HG03066 (cell line): ENCODE measurements around the gene NBPF14.
"Not testable (repeated sequence)": the region's sequence is repeated elsewhere in the genome, so short reads cannot be mapped to it uniquely, and the experiment has no call there.

Source experiments
- ATAC-seq: cut with Tn5 transposase; IDR thresholded peaks from one replicate; pipeline ENCODE4 v1.9.1; 2021; ENCODE audit warnings: low read depth; ENCODE audit not compliant: unreplicated experiment

NBPF14 gene

DNA sequence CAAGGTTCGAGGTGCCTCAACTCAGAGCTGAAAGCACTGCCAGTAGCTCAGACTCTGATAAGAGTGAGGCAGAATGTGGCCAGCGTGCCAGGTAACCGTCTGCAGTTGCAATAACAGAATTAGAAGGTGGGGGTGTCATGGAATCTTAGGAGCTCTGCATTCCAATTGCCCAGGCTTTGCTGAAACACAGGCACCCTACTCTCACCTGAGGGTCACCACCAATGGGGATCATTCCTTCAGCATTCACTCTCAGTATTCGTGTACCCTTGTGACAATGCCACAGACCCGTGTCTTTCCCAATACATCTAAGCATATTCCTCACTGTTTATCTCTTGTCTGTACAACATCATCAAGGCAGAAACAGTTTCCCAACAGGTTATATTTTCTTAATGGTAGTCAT lies at the start of gene NBPF14:
Gene NBPF14 (minus strand): TSS at position 101 of the 400 bp plus-strand sequence. CDS start 294 bp downstream, outside the sequence.
- ATAC-seq, result not testable (repeated sequence)

- not testable (repeated sequence) for ATAC-seq
Observed at GRCh38 chr1:148625451-148625850, 29.6 kb upstream of the NBPF14 start.

GRCh38 chr1:148618216-148618615 lies 22.4 kb upstream of the NBPF14 start:
- not testable (repeated sequence) for ATAC-seq

DNA sequence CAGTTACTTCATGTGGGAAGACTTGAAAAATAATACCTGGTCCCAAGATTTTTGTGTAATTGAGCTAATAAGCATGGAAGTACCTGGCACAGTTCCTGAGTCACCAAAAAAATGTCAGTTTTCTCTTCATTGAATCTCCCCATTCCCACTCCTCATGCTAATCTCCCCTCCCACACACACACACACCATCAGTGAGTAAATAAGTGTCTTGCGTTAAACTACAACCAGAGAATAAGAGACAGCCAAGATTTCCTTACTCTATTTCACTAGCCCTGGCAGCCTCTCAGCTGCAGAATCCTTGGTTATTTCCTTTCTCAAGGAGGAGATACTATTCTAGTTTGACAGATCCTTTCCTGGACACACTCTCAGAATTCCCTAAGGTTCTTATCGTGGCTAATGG lies 9.5 kb upstream of the NBPF14 start:
- ATAC-seq, result not testable (repeated sequence)

GRCh38 chr1:148595360-148595759 lies 451 bp downstream of the NBPF14 start:
- not testable (repeated sequence) for ATAC-seq

DNA sequence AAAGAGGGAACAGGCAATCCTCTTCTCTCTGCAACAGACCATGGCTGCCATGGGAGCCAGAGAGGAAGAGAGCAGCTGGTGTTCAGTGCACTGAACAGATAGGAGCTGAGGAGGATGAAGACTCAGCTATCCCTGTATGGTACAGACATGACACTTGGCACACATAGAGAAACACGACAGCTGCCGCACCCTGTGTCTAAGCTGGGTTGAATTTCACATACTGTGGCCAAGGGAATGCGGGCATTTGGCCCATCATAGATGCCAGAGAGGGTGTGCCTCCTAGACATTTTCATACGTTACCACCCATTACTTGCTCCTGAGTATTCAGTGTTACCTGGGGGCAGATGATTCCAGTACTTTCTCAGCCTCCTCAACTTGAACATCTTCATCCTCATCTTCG lies 4.7 kb downstream of the NBPF14 start:
- ATAC-seq, result not testable (repeated sequence)

- ATAC-seq, result not testable (repeated sequence)
Observed at GRCh38 chr1:148532158-148532557, 63.7 kb downstream of the NBPF14 start.

DNA sequence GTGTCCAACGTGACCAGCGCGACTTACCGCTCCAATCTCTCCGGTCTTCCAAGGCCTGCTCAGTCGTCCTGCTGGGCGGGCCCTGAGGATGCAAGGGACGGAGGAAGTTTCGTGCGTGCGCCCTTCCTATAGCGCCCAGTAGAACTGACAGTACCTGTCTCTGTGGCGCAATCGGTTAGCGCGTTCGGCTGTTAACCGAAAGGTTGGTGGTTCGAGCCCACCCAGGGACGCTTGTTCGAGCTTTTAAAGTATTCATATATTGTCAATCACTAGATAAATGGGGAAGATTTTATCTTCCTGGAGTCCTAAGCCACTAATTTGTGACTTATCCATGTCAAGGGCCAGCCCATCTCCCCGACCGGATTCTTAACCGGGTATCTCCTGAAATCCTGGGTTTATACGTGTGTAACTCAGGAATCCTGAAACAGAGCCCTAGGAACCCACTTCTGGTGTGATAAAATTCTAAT lies 66.7 kb downstream of the NBPF14 start:
- not testable (repeated sequence) for ATAC-seq

- not testable (repeated sequence) for ATAC-seq
Observed at GRCh38 chr1:148528591-148528990, 67.2 kb downstream of the NBPF14 start.

DNA sequence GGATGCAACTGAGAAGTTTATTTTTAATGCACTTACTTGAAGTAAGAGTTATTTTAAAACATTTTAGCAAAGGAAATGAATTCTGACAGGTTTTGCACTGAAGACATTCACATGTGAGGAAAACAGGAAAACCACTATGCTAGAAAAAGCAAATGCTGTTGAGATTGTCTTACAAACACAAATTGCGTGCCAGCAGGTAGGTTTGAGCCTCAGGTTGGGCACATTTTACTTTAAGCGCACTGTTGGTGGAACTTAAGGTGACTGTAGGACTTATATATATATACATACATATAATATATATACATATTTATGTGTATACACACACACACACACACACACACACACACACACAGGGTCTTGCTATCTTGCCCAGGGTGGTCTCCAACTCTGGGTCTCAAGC lies 69.2 kb downstream of the NBPF14 start:
- ATAC-seq, result not testable (repeated sequence)

- not testable (repeated sequence) for ATAC-seq
Observed at GRCh38 chr1:148523205-148524144, 72.3 kb downstream of the NBPF14 start.

- peak; percentile 84 for ATAC-seq
Observed at GRCh38 chr1:148522561-148523204, 73.1 kb downstream of the NBPF14 start.

GRCh38 chr1:148522072-148522471 lies 73.7 kb downstream of the NBPF14 start:
- ATAC-seq, result not testable (repeated sequence)

- ATAC-seq, result not testable (repeated sequence)
Observed at GRCh38 chr1:148514310-148514709, 81.5 kb downstream of the NBPF14 start.

GRCh38 chr1:148512571-148513184 lies 83.1 kb downstream of the NBPF14 start:
- ATAC-seq, result not testable (repeated sequence)

GRCh38 chr1:148493933-148494332 lies 101.9 kb downstream of the NBPF14 start:
- ATAC-seq, result not testable (repeated sequence)

DNA sequence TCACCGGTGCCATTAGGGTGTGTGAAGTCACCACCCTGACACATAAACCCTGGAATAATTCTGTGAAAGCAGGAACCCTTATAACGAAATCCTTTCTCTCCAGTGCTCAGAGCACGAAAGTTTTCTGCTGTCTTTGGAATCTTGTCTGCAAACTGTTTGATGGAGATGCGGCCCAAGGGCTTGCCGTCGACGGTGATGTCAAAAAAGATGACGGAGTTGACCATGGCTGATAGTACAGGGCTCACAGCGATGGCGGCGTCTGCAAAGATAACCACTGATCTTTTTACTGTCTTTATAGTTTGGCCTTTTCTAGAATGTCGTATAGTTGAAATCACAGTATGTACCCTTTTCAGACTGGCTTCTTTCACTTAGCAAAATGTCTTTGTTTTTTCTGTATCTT lies 112.8 kb downstream of the NBPF14 start, which contains the start of gene PPIAL4G:
Gene PPIAL4G (minus strand): TSS at position 274 of the 400 bp plus-strand sequence. CDS start 50 bp downstream, at position 224.
- not testable (repeated sequence) for ATAC-seq
